ENCODE measurements around the gene MACROH2A1. TPM values are rescaled to one million over a fixed set of nuclear protein-coding genes. Genes with fewer than 3 reads are reported as not detected.

The MACROH2A1 gene
- total RNA-seq, 1 donor from 2014 or later = 315 TPM

DNA sequence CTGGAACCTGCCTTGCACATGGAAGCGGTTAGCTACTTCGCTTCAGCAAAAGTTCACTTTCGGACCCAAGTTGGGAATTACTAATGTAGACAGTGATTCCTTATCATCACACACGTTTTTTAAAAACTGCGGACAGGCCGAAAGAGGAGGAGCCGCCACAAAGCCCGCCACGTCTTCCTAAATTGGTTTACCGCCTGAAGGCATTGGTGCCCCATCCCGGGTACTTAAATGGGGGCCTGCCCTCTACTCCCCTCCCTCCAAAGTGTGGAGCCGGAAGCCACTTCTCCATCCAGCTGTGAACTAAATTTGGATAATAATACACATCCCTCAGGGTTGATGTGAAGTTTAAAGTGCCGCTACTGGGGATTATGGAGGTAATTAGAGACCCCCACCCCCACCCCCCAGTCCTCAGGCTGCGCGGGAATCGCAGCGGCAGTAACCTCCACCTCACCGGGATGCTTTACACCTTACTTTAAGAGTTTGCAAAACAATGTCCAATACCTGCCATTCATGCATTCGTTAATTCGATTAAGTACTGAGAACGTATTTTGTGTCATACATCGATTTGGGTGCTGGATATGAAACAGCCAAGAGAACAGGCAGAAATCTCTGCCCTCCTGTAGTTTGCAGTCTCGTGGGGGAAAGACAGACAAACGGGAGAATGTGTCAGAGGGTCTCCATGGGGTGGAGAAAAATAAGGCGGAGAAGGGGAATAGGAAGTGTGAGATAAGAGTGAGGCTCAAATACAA, 937 bp upstream of the MACROH2A1 start:
- Mint-ChIP-seq H3K4me3 (peak overlapping the region; percentile 95), H3K27me3 (ENCODE audit: insufficient read depth) (peaks cover 13% of the 10 kb centered on the region), H3K9me3 (peaks cover 1% of the 10 kb centered on the region), H3K36me3 (ENCODE audit: low read depth) (peaks cover 15% of the 10 kb centered on the region), H3K4me1 (ENCODE audit: low read depth) (peaks cover 42% of the 10 kb centered on the region), H3K27ac (peak overlapping the region; percentile 96)
- DNase-seq (ENCODE audit: low spot score) = no peak
- intact Hi-C loops (cut with micrococcal nuclease) = loop anchor here (1.0 to 5.0 kb wide), 4 partner anchors 23 to 1033 kb away; partner anchors contain the start of gene CDKL3

DNA sequence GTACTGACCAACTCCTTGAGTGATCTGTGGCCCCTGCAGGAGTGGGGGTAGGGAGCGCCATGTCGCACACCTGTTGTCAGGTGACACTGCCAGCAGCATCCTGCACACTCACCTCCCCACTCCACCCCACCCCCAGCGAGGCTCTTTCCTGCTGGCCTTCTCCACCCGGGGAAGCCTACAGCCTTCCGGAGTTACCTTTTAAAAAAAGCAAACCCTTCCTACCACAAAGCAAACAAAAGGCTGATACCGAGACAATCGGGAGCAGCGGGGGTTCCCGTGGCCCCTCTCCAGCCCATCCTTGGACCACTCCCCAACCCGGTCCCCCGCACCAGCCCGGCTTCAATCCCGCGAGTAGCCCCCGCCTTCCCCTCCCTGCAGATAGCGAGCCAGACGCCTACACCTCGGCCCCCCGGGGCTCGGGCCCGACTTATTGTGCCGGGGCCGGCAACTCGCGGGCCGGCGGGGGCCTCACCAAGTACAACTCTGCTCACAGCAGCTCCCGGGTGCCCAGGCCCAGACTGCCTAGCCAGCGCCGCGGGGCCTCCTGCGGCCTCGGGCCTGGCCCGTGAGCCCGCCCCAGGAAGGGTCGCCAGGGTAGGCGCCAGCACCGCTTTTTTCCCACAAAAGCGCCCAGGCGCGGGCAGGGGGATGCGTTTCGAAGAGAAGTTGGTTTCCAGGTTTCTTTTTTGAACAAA, 724 bp downstream of the MACROH2A1 start:
- Mint-ChIP-seq H3K4me1 (ENCODE audit: low read depth) (peaks cover 58% of the 10 kb centered on the region), H3K27me3 (ENCODE audit: insufficient read depth) (peaks cover 8% of the 10 kb centered on the region), H3K4me3 (peak overlapping the region; percentile 89), H3K9me3 (no peaks in the 10 kb centered on the region), H3K27ac (peak overlapping the region; percentile 90), H3K36me3 (ENCODE audit: low read depth) (peaks cover 17% of the 10 kb centered on the region)
- DNase-seq (ENCODE audit: low spot score) = peak; percentile 48
- intact Hi-C loops (cut with micrococcal nuclease) = loop anchor here (2.0 to 5.0 kb wide), 3 partner anchors 28 to 1031 kb away; partner anchors contain the start of gene CDKL3

DNA sequence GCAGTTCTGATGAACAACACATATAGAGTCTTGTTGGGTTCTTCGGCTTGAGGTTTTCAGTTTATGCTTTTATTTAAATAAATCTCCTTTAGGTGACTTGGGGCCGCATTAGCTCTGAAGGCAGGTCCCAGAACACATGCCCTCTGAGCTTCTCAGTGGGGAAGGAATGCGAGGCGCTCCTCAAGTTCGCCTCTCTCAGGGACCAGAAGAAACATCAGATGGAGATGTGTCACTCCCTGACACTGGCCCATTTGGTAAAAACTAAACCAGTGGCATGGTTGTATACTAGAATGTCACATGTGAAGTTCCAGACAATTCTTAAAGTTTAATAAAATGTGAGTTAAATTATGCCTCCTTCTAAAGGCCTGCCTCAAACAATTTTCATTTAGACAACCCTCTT, 1.9 kb downstream of the MACROH2A1 start:
- H3K4me3 Mint-ChIP-seq = peak overlapping the region; percentile 89
- H3K36me3 Mint-ChIP-seq (ENCODE audit: low read depth) = peaks cover 27% of the 10 kb centered on the region
- H3K4me1 Mint-ChIP-seq (ENCODE audit: low read depth) = peaks cover 70% of the 10 kb centered on the region
- H3K27me3 Mint-ChIP-seq (ENCODE audit: insufficient read depth) = peaks cover 8% of the 10 kb centered on the region
- no peak for DNase-seq (ENCODE audit: low spot score)
- intact Hi-C loops (cut with micrococcal nuclease) = loop anchor here (5.0 kb wide), 2 partner anchors 35 to 1030 kb away; partner anchors contain the start of gene CDKL3
- no peaks in the 10 kb centered on the region for H3K9me3 Mint-ChIP-seq
- H3K27ac Mint-ChIP-seq = peak overlapping the region; percentile 32

DNA sequence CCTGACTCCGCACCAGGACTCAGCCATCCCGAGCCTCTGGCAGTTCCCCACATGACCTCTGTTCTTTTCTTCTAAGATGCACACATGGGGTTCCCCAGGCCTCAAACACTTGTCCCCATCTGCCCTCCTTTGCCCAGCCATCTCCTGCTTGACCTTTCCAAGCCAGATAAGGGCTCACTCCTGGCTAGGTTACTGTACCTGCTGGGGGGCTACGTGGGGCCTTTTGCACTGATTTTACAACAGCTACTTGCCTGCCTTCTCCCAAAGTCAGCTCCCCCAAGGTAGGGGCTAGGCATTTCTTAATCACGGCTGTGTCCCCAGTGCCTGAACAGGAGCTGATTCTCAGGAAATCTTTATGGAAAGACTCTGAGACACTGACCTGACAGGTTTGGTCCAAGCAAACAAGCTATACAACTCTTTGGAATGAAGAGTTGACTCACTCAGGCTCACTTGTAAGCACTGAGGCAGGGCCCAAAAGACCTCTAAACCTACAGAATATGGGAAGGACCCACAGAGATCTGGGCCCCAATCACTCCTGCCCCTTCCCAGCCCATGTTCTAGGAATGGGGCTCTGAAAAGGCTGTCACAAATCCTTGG, 2.5 kb downstream of the MACROH2A1 start:
- DNase-seq (ENCODE audit: low spot score) = no peak
- Mint-ChIP-seq H3K27me3 (ENCODE audit: insufficient read depth) (peaks cover 6% of the 10 kb centered on the region), H3K9me3 (no peaks in the 10 kb centered on the region), H3K27ac (no peak overlapping the region), H3K36me3 (ENCODE audit: low read depth) (peaks cover 31% of the 10 kb centered on the region), H3K4me1 (ENCODE audit: low read depth) (peaks cover 76% of the 10 kb centered on the region), H3K4me3 (peak overlapping the region; percentile 89)
- intact Hi-C loops (cut with micrococcal nuclease) = loop anchor here (5.0 kb wide), 2 partner anchors 34 to 1029 kb away; partner anchors contain the start of gene CDKL3

- Mint-ChIP-seq H3K9me3 (no peaks in the 10 kb centered on the region), H3K36me3 (ENCODE audit: low read depth) (peaks cover 30% of the 10 kb centered on the region), H3K4me3 (no peak overlapping the region), H3K4me1 (ENCODE audit: low read depth) (peaks cover 76% of the 10 kb centered on the region), H3K27ac (no peak overlapping the region), H3K27me3 (ENCODE audit: insufficient read depth) (peaks cover 6% of the 10 kb centered on the region)
- no peak for DNase-seq (ENCODE audit: low spot score)
- intact Hi-C loops (cut with micrococcal nuclease) = loop anchor here (5.0 kb wide), 2 partner anchors 34 to 1029 kb away; partner anchors contain the start of gene CDKL3
Observed at GRCh38 chr5:135395866-135396265, 3.2 kb downstream of the MACROH2A1 start.

DNA sequence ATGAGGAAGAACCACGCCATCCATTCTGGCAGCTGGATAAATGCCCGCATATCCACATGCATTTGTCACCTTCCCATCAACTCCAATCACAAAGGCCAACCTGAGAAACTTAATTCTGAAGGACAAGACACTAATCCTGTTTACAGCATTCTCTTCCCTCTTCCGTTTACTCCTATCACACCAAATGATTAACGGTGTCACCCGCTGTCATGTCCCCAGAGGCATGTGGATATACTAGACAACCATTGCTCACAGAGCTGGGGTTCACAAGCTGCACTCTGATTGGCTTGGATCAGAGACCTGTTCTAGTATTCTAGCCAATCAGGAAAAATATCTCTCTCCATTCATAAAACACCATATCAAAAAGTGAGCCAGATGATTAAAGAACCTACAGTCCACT, 3.6 kb downstream of the MACROH2A1 start:
- H3K4me1 Mint-ChIP-seq (ENCODE audit: low read depth) = peaks cover 75% of the 10 kb centered on the region

GRCh38 chr5:135394095-135394494, 4.9 kb downstream of the MACROH2A1 start:
- no peak overlapping the region for H3K4me3 Mint-ChIP-seq
- peaks cover 34% of the 10 kb centered on the region for H3K36me3 Mint-ChIP-seq (ENCODE audit: low read depth)
- H3K9me3 Mint-ChIP-seq = no peaks in the 10 kb centered on the region
- intact Hi-C loops (cut with micrococcal nuclease) = no loop called here
- no peak for DNase-seq (ENCODE audit: low spot score)
- no peaks in the 10 kb centered on the region for H3K27me3 Mint-ChIP-seq (ENCODE audit: insufficient read depth)
- H3K27ac Mint-ChIP-seq = peak overlapping the region; percentile 49
- H3K4me1 Mint-ChIP-seq (ENCODE audit: low read depth) = peaks cover 84% of the 10 kb centered on the region

More for the DNA sequence above, 3.6 kb downstream of the MACROH2A1 start:
- Mint-ChIP-seq H3K27ac (peak overlapping the region; percentile 21), H3K27me3 (ENCODE audit: insufficient read depth) (peaks cover 3% of the 10 kb centered on the region), H3K9me3 (no peaks in the 10 kb centered on the region), H3K4me3 (no peak overlapping the region), H3K36me3 (ENCODE audit: low read depth) (peaks cover 30% of the 10 kb centered on the region)
- DNase-seq (ENCODE audit: low spot score) = no peak
- intact Hi-C loops (cut with micrococcal nuclease) = loop anchor here (5.0 kb wide), 2 partner anchors 33 to 1028 kb away; partner anchors contain the start of gene CDKL3

DNA sequence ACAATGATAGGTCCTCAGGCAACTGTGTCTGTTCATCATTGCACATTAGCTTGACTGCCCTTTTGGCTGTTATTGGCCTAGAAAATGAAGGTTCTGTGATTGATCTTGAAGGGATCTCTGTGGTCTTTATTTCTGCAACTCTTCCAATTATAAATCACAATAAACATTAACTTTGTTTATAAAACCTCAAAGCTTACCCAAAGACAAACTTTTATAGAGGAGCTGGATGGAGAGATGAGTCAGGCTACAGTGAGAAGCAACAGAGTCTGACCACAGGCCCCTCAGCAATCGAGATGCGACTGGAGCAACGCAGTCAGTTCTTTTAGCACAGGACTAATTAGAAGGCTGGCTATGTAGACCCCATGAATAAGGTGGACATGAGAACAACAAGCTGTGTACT, 5.3 kb downstream of the MACROH2A1 start:
- Mint-ChIP-seq H3K9me3 (no peaks in the 10 kb centered on the region), H3K4me3 (no peak overlapping the region), H3K27me3 (ENCODE audit: insufficient read depth) (no peaks in the 10 kb centered on the region), H3K36me3 (ENCODE audit: low read depth) (peaks cover 37% of the 10 kb centered on the region), H3K4me1 (ENCODE audit: low read depth) (peaks cover 88% of the 10 kb centered on the region), H3K27ac (no peak overlapping the region)
- DNase-seq (ENCODE audit: low spot score) = no peak
- intact Hi-C loops (cut with micrococcal nuclease) = no loop called here

DNA sequence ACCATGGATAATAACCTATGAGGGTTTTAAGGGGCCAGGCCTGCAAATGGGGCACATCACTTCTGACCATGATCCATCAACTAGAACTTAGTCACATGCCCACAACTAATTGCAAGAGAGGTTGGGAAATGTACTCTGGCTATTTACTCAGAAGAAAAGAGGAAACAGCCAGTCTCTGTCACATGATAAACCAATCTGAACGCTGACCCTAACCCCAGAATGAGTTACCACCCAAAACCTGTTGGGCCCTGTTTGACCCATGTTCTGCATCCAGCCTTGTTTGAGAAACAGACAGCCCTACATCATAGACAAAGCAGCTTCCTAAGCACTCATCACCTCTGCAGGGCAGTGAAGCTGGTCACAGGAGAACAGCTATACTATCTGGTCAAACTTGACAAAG, 5.8 kb downstream of the MACROH2A1 start:
- H3K27me3 Mint-ChIP-seq (ENCODE audit: insufficient read depth) = no peaks in the 10 kb centered on the region
- no peak overlapping the region for H3K4me3 Mint-ChIP-seq
- peaks cover 41% of the 10 kb centered on the region for H3K36me3 Mint-ChIP-seq (ENCODE audit: low read depth)
- H3K9me3 Mint-ChIP-seq = no peaks in the 10 kb centered on the region
- H3K27ac Mint-ChIP-seq = no peak overlapping the region
- peaks cover 92% of the 10 kb centered on the region for H3K4me1 Mint-ChIP-seq (ENCODE audit: low read depth)
- no peak for DNase-seq (ENCODE audit: low spot score)
- intact Hi-C loops (cut with micrococcal nuclease) = no loop called here

DNA sequence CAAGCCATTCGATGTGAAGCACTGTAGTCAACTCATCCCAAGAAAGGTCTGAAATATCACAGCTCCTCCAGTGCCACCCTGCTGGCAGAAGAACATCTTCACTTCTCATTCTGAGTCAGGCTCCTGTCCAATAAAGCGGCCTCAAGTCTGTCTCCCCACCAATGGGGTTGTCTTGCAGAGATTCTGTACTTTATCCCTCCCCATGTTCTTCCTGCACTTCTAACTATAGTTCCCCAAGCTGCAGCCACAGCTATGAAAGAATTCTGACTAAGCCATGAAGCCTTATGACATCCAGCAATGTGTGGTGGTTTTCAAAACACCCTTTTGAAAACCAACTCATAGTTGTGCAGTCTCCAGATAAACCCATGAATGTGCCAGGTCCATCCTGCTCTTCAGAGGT, 6.8 kb downstream of the MACROH2A1 start:
- H3K27ac Mint-ChIP-seq = peak overlapping the region; percentile 73

GRCh38 chr5:135391869-135392255, 7.2 kb downstream of the MACROH2A1 start:
- Mint-ChIP-seq H3K36me3 (ENCODE audit: low read depth) (peaks cover 46% of the 10 kb centered on the region), H3K27me3 (ENCODE audit: insufficient read depth) (no peaks in the 10 kb centered on the region), H3K4me1 (ENCODE audit: low read depth) (peaks cover 92% of the 10 kb centered on the region), H3K9me3 (no peaks in the 10 kb centered on the region), H3K4me3 (no peak overlapping the region), H3K27ac (peak overlapping the region; percentile 73)
- no peak for DNase-seq (ENCODE audit: low spot score)
- intact Hi-C loops (cut with micrococcal nuclease) = no loop called here

More for the DNA sequence above, 6.8 kb downstream of the MACROH2A1 start:
- Mint-ChIP-seq H3K36me3 (ENCODE audit: low read depth) (peaks cover 45% of the 10 kb centered on the region), H3K9me3 (no peaks in the 10 kb centered on the region), H3K4me1 (ENCODE audit: low read depth) (peaks cover 92% of the 10 kb centered on the region), H3K4me3 (no peak overlapping the region), H3K27me3 (ENCODE audit: insufficient read depth) (no peaks in the 10 kb centered on the region)
- no peak for DNase-seq (ENCODE audit: low spot score)
- intact Hi-C loops (cut with micrococcal nuclease) = no loop called here

GRCh38 chr5:135391116-135391868, 7.7 kb downstream of the MACROH2A1 start:
- intact Hi-C loops (cut with micrococcal nuclease) = no loop called here
- peaks cover 93% of the 10 kb centered on the region for H3K4me1 Mint-ChIP-seq (ENCODE audit: low read depth)
- no peak for DNase-seq (ENCODE audit: low spot score)
- H3K27ac Mint-ChIP-seq = peak overlapping the region; percentile 73
- H3K36me3 Mint-ChIP-seq (ENCODE audit: low read depth) = peaks cover 51% of the 10 kb centered on the region
- H3K4me3 Mint-ChIP-seq = no peak overlapping the region
- no peaks in the 10 kb centered on the region for H3K9me3 Mint-ChIP-seq
- H3K27me3 Mint-ChIP-seq (ENCODE audit: insufficient read depth) = no peaks in the 10 kb centered on the region

Measured in activated T-helper 1 cell treated with anti-CD3 and anti-CD28 coated beads, Interleukin-12 subunit alpha, Interleukin-12 subunit beta, Interleukin-2, Interleukin-4 antibody, amounts not matched to agents 30 ng/mL and 10 ng/mL and 1 ng/mL, durations not matched to agents 14 hours and 24 hours and 36 hours (primary cell).